Loucy (cell line): Measurements from ENCODE around the gene FAF1.

Source experiments
- EZH2phosphoT487 ChIP-seq: fragments of 200-600 bp; IDR thresholded peaks from 2 replicates; pipeline ENCODE4 v1.6.1; 2018; ENCODE audit warnings: antibody characterized with exemption, mild to moderate bottlenecking, moderate library complexity, borderline replicate concordance
- TF ChIP-seq, protein P1 (sequence below): fragments of 200-600 bp; sonication (generic); conservative IDR thresholded peaks from 2 replicates; pipeline ENCODE4 v1.5.1; 2014; ENCODE audit warnings: mild to moderate bottlenecking, antibody characterized with exemption, low read length

- TF ChIP-seq, protein P1, sequence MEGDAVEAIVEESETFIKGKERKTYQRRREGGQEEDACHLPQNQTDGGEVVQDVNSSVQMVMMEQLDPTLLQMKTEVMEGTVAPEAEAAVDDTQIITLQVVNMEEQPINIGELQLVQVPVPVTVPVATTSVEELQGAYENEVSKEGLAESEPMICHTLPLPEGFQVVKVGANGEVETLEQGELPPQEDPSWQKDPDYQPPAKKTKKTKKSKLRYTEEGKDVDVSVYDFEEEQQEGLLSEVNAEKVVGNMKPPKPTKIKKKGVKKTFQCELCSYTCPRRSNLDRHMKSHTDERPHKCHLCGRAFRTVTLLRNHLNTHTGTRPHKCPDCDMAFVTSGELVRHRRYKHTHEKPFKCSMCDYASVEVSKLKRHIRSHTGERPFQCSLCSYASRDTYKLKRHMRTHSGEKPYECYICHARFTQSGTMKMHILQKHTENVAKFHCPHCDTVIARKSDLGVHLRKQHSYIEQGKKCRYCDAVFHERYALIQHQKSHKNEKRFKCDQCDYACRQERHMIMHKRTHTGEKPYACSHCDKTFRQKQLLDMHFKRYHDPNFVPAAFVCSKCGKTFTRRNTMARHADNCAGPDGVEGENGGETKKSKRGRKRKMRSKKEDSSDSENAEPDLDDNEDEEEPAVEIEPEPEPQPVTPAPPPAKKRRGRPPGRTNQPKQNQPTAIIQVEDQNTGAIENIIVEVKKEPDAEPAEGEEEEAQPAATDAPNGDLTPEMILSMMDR = no peak
- TF ChIP-seq EZH2phosphoT487 = no peak
These were observed 292.8 kb downstream of the FAF1 start for GRCh38 chr1:50667272-50667671.
